K562 (cell line): Measurements from ENCODE around the gene C4A. TPM values are rescaled to one million over a fixed set of nuclear protein-coding genes. Genes with fewer than 3 reads are reported as not detected.

Experiments used
- ATAC-seq: fragments of 200-7000 bp; cut with Tn5 transposase; 3 replicates; pipeline ENCODE4 v1.9.1; 2020; ENCODE audit warnings: moderate library complexity
- BruUV-seq: library from RNA; stranded (reverse); fragments of 400-500 nt; replicated peaks from 2 replicates; lab custom pipeline; 2021; lab: Mats Ljungman, UMichigan
- CTCF ChIA-PET: fragments of 300-600 bp; formaldehyde crosslinking; extraction: SDS; loops from one replicate; lab custom pipeline; 2021; ENCODE audit warnings: low intra/inter-chr PET ratio; lab: Yijun Ruan, JAX
- POLR2A ChIA-PET: fragments of 300-600, 350-650 bp; sonication (Branson Sonifier 250); formaldehyde crosslinking; extraction: SDS; loops from one replicate; lab custom pipeline; 2021; ENCODE audit warnings: antibody characterized with exemption, inconsistent platforms; lab: Yijun Ruan, JAX
- DNase-seq, 4 experiments: peaks; one replicate each; pipeline versions ENCODE4 v3.0.0 to v3.0.0-alpha.2; 2011 to 2018; ENCODE audit warnings: low spot score in 3 of 4, mixed read lengths in 3 of 4; ENCODE audit errors: extremely low read depth in 1 of 4
- FAIRE-seq: peaks from 2 replicates; lab custom pipeline; 2011; peaks lifted over from hg19 to GRCh38; lab: Jason Lieb, UNC
- H2AFZ ChIP-seq: 2 replicates; pipeline ENCODE4 v1.6.0; 2011; ENCODE audit warnings: low read depth, low read length, control low read depth, inconsistent platforms
- H3K27ac ChIP-seq: fragments of 200-600 bp; 3 replicates; pipeline ENCODE4 v1.8.0; 2011; ENCODE audit warnings: low read depth, mild to moderate bottlenecking, control low read depth, inconsistent platforms, low read length, moderate library complexity, mixed read lengths; ENCODE audit errors: extremely low read depth
- H3K27me3 ChIP-seq, 2 experiments: fragments of 300-600 bp in 1 of 2; 2 replicates in 1 of 2; 3 replicates in 1 of 2; pipeline versions ENCODE4 v1.6.0 to v1.8.0; 2011; ENCODE audit warnings: inconsistent platforms in 2 of 2, low read length in 2 of 2, mild to moderate bottlenecking in 1 of 2, mixed read lengths in 1 of 2, moderate library complexity in 1 of 2; ENCODE audit not compliant: control insufficient read depth in 2 of 2, insufficient read depth in 2 of 2
- H3K36me3 ChIP-seq: fragments of 300-600 bp; 3 replicates; pipeline ENCODE4 v1.8.0; 2011; ENCODE audit warnings: mild to moderate bottlenecking, low read length, inconsistent platforms; ENCODE audit not compliant: control insufficient read depth, insufficient read depth
- H3K4me1 ChIP-seq, 2 experiments: fragments of 200-600 bp in 1 of 2; replicated peaks in 1 of 2; 2 replicates in 1 of 2; 3 replicates in 1 of 2; pipeline versions ENCODE4 v1.5.1 to v1.8.0; 2011; ENCODE audit warnings: inconsistent platforms in 2 of 2, low read length in 2 of 2, mild to moderate bottlenecking in 1 of 2, mixed read lengths in 1 of 2, moderate library complexity in 1 of 2; ENCODE audit not compliant: control insufficient read depth in 2 of 2, insufficient read depth in 2 of 2
- H3K4me2 ChIP-seq: 2 replicates; pipeline ENCODE4 v1.6.1; 2011; ENCODE audit warnings: low read length, control low read depth, inconsistent platforms, mixed read lengths; ENCODE audit not compliant: insufficient read depth
- H3K4me3 ChIP-seq: fragments of 200-600 bp; sonication (generic), shearing (Covaris generic); 2 replicates; pipeline ENCODE4 v1.5.1; 2016; ENCODE audit warnings: control low read depth, inconsistent platforms
- H3K79me2 ChIP-seq: fragments of 200-600 bp; 3 replicates; pipeline ENCODE4 v1.8.0; 2011; ENCODE audit warnings: low read length, inconsistent platforms; ENCODE audit not compliant: control insufficient read depth, insufficient read depth
- H3K9ac ChIP-seq, 2 experiments: 2 replicates each; pipeline versions ENCODE4 v1.6.0 to v1.6.1; 2011; ENCODE audit warnings: low read depth in 2 of 2, low read length in 2 of 2, control low read depth in 1 of 2, inconsistent platforms in 1 of 2, mild to moderate bottlenecking in 1 of 2, mixed read lengths in 1 of 2; ENCODE audit not compliant: insufficient read depth in 1 of 2
- H3K9me1 ChIP-seq: one replicate; pipeline ENCODE4 v1.6.0; 2011; ENCODE audit warnings: inconsistent platforms, mild to moderate bottlenecking, low read length, moderate library complexity; ENCODE audit not compliant: control insufficient read depth, insufficient read depth
- H3K9me3 ChIP-seq: replicated peaks from 2 replicates; pipeline ENCODE4 v1.5.1; 2011; ENCODE audit warnings: low read depth, low read length, inconsistent platforms; ENCODE audit not compliant: control insufficient read depth, insufficient read depth
- H4K20me1 ChIP-seq: replicated peaks from 2 replicates; pipeline ENCODE4 v1.6.1; 2011; ENCODE audit warnings: low read length, inconsistent platforms, mixed read lengths; ENCODE audit not compliant: control insufficient read depth, insufficient read depth
- BRD9 ChIP-seq: fragments of 450-650 bp; IDR thresholded peaks from 2 replicates; pipeline ENCODE4 v1.6.1; 2018; ENCODE audit warnings: low read depth; ENCODE audit not compliant: partially characterized antibody
- C11orf30 ChIP-seq: fragments of 450-650 bp; IDR thresholded peaks from 2 replicates; pipeline ENCODE4 v1.6.1; 2016; ENCODE audit warnings: low read depth, mild to moderate bottlenecking
- FUS ChIP-seq: fragments of 200-400 bp; formaldehyde crosslinking; optimal IDR thresholded peaks from 2 replicates; pipeline ENCODE3; 2017; ENCODE audit warnings: low read depth, low read length
- KDM5B ChIP-seq: fragments of 200-600 bp; sonication (generic); IDR thresholded peaks from 2 replicates; pipeline ENCODE4 v1.6.1; 2012; ENCODE audit warnings: low read depth, mild to moderate bottlenecking, moderate library complexity, low read length, control low read depth, inconsistent platforms; ENCODE audit not compliant: insufficient replicate concordance
- MED1 ChIP-seq: sonication (generic); formaldehyde crosslinking; IDR thresholded peaks from 2 replicates; pipeline ENCODE4 v1.8.1; 2023; ENCODE audit warnings: missing genetic modification reagents, borderline replicate concordance
- PML ChIP-seq: IDR thresholded peaks from 2 replicates; pipeline ENCODE4 v1.6.1; 2012; ENCODE audit warnings: low read length, inconsistent platforms
- POLR2G ChIP-seq: fragments of 200-400 bp; formaldehyde crosslinking; IDR thresholded peaks from 2 replicates; pipeline ENCODE4 v1.6.1; 2017; ENCODE audit warnings: low read depth, mild to moderate bottlenecking, antibody characterized with exemption, low read length, moderate library complexity
- PURB ChIP-seq: sonication (generic); formaldehyde crosslinking; IDR thresholded peaks from 2 replicates; pipeline ENCODE4 v1.9.0; 2021; ENCODE audit warnings: low read depth, mild to moderate bottlenecking, missing genetic modification reagents
- RBFOX2 ChIP-seq: fragments of 200-400 bp; formaldehyde crosslinking; IDR thresholded peaks from 2 replicates; pipeline ENCODE4 v1.6.1; 2017; ENCODE audit warnings: low read depth, mild to moderate bottlenecking, low read length, moderate library complexity
- ZBTB7A ChIP-seq: IDR thresholded peaks from 2 replicates; pipeline ENCODE4 v1.6.1; 2011; ENCODE audit warnings: low read depth, mild to moderate bottlenecking, low read length, moderate library complexity, borderline replicate concordance; ENCODE audit not compliant: control insufficient read depth
- ZNF24 ChIP-seq: fragments of 450-650 bp; IDR thresholded peaks from 2 replicates; pipeline ENCODE4 v1.6.1; 2016
- ZNF316 ChIP-seq: fragments of 450-650 bp; IDR thresholded peaks from 2 replicates; pipeline ENCODE4 v1.6.1; 2016
- WGBS: fragments of 100-300 bp; shearing (Covaris generic); methylation state at CpG from one replicate; pipeline ENCODE4 v1.1.6; 2016; ENCODE audit warnings: low coverage, mixed read lengths; ENCODE audit not compliant: insufficient coverage; ENCODE audit errors: missing lambda C conversion rate; 5-methylcytosine and 5-hydroxymethylcytosine counted together
- in situ Hi-C: fragments of 300-500 bp; cut with MboI; formaldehyde crosslinking; loops from 4 replicates; pipeline ENCODE4 v1.15.0; 2018; ENCODE audit warnings: inconsistent platforms, mixed read lengths
- intact Hi-C: fragments of 100-400 bp; cut with micrococcal nuclease; formaldehyde crosslinking; loops from 2 replicates; pipeline ENCODE4 v1.14.2; 2022
- polyA plus RNA-seq, 8 experiments: library from polyadenylated mRNA; depleted of rRNA in 4 of 8; stranded (reverse) in 5 of 8; unstranded in 3 of 8; fragments of >200 nt; fragmentation: Nextera tagmentation in 2 of 8; fragmentation: Illumina TruSeq in 1 of 8; extraction: Ambion mirVana in 2 of 8; extraction: Trizol in 1 of 8; gene quantifications; 2 replicates each; pipeline versions ENCODE4 v1.2.1 to v1.2.3, GENCODE V29; 2011 to 2014; ENCODE audit warnings: inconsistent platforms in 1 of 8, missing spikeins in 1 of 8
- total RNA-seq, 7 experiments: library from RNA; depleted of rRNA in 6 of 7; stranded (reverse); fragments of >200 nt in 6 of 7; fragmentation: Illumina TruSeq in 2 of 7; extraction: Trizol in 2 of 7; gene quantifications; 2 replicates each; pipeline versions ENCODE4 v1.2.1 to v1.2.3, GENCODE V29; 2011 to 2021; ENCODE audit warnings: low replicate concordance in 1 of 7
- TF ChIP-seq, protein P1 (sequence below): fragments of 200-800 bp; sonication (Bioruptor generic); IDR thresholded peaks from 2 replicates; pipeline ENCODE4 v1.6.1; 2017; ENCODE audit warnings: missing genetic modification characterization, missing compliant biosample characterization
- TF ChIP-seq, protein P2 (sequence below): fragments of 450-650 bp; formaldehyde crosslinking; IDR thresholded peaks from 2 replicates; pipeline ENCODE4 v1.4.0; 2020; ENCODE audit warnings: mild to moderate bottlenecking, mixed read lengths
- TF ChIP-seq, protein P3 (sequence below): sonication (generic); formaldehyde crosslinking; IDR thresholded peaks from 2 replicates; pipeline ENCODE4 v1.9.0; 2022; ENCODE audit warnings: mild to moderate bottlenecking, missing genetic modification reagents

Gene C4A
- total and polyA plus RNA-seq, 9 of the 15 experiments (the other 6 are each of a cell fraction or from before 2014, with no cell fraction given) = 0.27 to 7.6 (median 5.0) TPM

DNA sequence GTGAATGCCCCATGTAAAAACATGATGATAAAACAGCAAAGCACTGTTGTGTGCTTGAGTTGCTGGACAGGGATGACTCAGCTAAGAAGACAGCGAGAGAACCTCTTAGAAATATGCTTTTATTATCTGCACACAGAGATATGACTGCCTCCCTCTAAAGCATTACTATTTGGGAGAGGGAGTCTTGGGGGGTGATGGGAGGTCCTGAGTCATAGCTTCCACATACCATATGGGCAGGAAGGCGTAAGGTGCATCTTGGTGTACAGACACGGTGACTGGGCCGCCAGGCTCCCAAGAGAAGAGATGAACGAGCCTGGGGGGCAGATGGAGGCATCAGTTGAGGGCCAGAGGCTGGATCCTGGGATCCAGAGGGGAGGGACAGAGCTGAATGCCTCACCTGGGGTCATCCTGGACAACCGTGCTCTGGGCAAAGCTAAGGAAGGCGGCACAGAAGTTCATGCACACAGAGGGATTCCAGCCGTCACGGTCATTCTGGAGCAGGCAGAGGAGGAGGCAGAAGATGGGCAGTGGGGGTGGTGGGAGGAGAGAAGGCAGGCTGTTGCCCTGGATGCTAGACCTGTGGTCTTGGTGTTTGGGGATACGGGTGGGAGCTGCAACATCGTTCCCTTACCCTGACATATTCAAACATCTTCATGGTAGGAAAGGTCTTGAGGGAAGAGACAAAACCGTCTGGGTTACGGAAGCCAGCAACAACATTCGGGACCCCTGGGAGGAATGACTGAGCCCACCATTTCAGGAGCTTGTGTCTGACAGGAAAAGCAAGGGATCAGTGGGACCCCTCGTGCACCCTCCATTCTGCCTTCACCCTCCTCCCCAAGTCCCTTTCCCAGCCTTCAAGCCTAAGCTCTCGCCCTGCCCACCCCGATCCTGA lies 11.9 kb upstream of the C4A start (continued):
- TF ChIP-seq, protein P1, sequence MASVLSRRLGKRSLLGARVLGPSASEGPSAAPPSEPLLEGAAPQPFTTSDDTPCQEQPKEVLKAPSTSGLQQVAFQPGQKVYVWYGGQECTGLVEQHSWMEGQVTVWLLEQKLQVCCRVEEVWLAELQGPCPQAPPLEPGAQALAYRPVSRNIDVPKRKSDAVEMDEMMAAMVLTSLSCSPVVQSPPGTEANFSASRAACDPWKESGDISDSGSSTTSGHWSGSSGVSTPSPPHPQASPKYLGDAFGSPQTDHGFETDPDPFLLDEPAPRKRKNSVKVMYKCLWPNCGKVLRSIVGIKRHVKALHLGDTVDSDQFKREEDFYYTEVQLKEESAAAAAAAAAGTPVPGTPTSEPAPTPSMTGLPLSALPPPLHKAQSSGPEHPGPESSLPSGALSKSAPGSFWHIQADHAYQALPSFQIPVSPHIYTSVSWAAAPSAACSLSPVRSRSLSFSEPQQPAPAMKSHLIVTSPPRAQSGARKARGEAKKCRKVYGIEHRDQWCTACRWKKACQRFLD (CRISPR knock-in tag) = 0 out of 2 replicates have a peak, but pooled peaks have one; percentile 25

DNA sequence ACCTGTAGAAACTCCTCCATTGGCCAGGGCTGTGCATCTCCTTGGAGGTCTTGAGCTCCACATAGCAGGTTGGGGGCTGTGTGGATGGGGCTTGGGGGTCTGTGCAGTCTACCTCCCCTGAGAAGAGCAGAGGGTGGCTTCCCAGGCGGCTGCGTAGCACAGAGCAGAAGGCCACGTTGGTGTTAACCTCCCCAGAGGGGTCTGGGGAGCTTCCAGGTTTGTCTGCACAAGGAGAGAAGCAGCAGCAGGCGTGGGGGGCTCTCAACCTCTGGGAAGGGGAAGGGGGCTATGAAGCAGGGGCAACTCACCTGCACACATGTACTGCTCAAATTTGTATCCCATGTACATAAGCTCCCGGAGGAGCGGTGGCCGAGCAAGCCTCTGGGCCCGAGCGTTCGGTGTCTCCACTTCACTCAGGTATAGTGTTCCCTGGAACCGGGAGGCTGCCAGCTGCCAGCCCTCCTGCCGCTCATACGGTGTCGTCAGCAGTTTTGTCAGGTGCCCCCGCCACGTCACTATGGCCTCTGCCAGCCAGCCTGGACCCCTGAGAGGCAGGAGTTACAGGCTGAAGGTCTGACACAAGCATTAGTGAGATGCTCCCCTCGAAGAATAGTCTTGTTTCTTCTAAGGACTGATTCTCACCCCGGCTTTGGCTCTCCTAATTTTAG lies 11.1 kb upstream of the C4A start:
- Histone ChIP-seq H3K79me2 (peaks cover 48% of the 10 kb centered on the region), H4K20me1 (no peaks in the 10 kb centered on the region), H3K9me1 (no peaks in the 10 kb centered on the region), H2AFZ (no peak overlapping the region), H3K27me3 (no peaks in the 10 kb centered on the region), H3K27ac (peak overlapping the region; percentile 84), H3K4me2 (peak overlapping the region; percentile 99), H3K36me3 (peaks cover 63% of the 10 kb centered on the region), H3K9ac (peak overlapping the region; percentile 90 to 96), H3K9me3 (no peaks in the 10 kb centered on the region), H3K4me1 (peaks cover 56 to 61% of the 10 kb centered on the region in 2 experiments; a peak in 4 of 5 replicates), H3K4me3 (peak overlapping the region; percentile 56)
- BruUV-seq = no TSS peak
- 55% methylated on average over 17 of the region's 18 CpGs for WGBS
- in situ Hi-C loops (loop anchor here (5.0 kb wide), 1 partner anchor 47 kb away; no protein-coding TSS in a partner anchor), intact Hi-C loops (loop anchor here (10.0 kb wide), 1 partner anchor 236 kb away; the partner anchor contains the start of gene CLIC1)
- FAIRE-seq = no peak
- no peak for ATAC-seq
- DNase-seq = no peak
- ChIA-PET POLR2A (interaction anchor here (0.7 to 5.8 kb wide), 11 partner anchors 9 to 310 kb away, joined by 3 to 74 read pairs (median 4); partner anchors contain the start of genes C6orf47, FKBPL, NELFE and SKIC2), CTCF (no interaction called here)
- TF ChIP-seq, protein P2, sequence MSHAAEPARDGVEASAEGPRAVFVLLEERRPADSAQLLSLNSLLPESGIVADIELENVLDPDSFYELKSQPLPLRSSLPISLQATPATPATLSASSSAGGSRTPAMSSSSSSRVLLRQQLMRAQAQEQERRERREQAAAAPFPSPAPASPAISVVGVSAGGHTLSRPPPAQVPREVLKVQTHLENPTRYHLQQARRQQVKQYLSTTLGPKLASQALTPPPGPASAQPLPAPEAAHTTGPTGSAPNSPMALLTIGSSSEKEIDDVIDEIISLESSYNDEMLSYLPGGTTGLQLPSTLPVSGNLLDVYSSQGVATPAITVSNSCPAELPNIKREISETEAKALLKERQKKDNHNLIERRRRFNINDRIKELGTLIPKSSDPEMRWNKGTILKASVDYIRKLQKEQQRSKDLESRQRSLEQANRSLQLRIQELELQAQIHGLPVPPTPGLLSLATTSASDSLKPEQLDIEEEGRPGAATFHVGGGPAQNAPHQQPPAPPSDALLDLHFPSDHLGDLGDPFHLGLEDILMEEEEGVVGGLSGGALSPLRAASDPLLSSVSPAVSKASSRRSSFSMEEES (CRISPR knock-in tag) = no peak
- peak; percentile 40; the same call in 1 of the 2 replicates for TF ChIP-seq ZBTB7A
- TF ChIP-seq, protein P3, sequence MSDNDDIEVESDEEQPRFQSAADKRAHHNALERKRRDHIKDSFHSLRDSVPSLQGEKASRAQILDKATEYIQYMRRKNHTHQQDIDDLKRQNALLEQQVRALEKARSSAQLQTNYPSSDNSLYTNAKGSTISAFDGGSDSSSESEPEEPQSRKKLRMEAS (CRISPR knock-in tag) = no peak
- no peak for TF ChIP-seq BRD9
- TF ChIP-seq ZNF24 = no peak
- TF ChIP-seq FUS = no peak
- no peak for TF ChIP-seq PURB
- peak; percentile 36 for TF ChIP-seq KDM5B
- TF ChIP-seq RBFOX2 = peak; percentile 67
- peak; percentile 72 for TF ChIP-seq POLR2G
- TF ChIP-seq MED1 (CRISPR knock-in tag) = 0 out of 2 replicates have a peak, but pooled peaks have one; percentile 43
- no peak for TF ChIP-seq PML
- TF ChIP-seq ZNF316 = peak; percentile 62
- TF ChIP-seq C11orf30 = peak; percentile 28; the same call in 1 of the 2 replicates
